ENCODE measurements around the gene FNDC8. TPM values are rescaled to one million over a fixed set of nuclear protein-coding genes. Genes with fewer than 3 reads are reported as not detected.

Gene FNDC8
- total RNA-seq, 1 experiment from 2014 or later = not detected

- no peak for DNase-seq (ENCODE audit: low spot score)
- no peak for TF ChIP-seq ZNF232 (CRISPR knock-in tag; IDR thresholded peaks at IDR 0.05)
- TF ChIP-seq ZNF671 (CRISPR knock-in tag; IDR thresholded peaks at IDR 0.05) = no peak
- no peak for TF ChIP-seq FOXK1 (CRISPR knock-in tag; IDR thresholded peaks at IDR 0.05)
- TF ChIP-seq STAT6 (CRISPR knock-in tag; conservative IDR thresholded peaks at IDR 0.05; ENCODE audit: low read depth) = no peak
- no peak for TF ChIP-seq GABPB1 (CRISPR knock-in tag; IDR thresholded peaks at IDR 0.05)
- no peak for TF ChIP-seq FOXP4 (CRISPR knock-in tag; IDR thresholded peaks at IDR 0.05)
- ATAC-seq = no peak
- CTCF ChIA-PET = interaction anchor here (0.6 to 1.3 kb wide), 3 partner anchors 12 to 101 kb away, joined by 3 to 4 read pairs (median 3); no protein-coding TSS in a partner anchor
- H3K36me3 Mint-ChIP-seq = no peaks in the 10 kb centered on the region
- no peaks in the 10 kb centered on the region; the same call in 1 of the 2 replicates for H3K27me3 Mint-ChIP-seq (ENCODE audit: low read depth)
- POLR2A ChIA-PET = interaction anchor here (0.6 kb wide), 1 partner anchor 18 kb away, joined by 5 read pairs; no protein-coding TSS in a partner anchor
- peaks cover 64% of the 10 kb centered on the region for H3K4me1 Mint-ChIP-seq
- no peak overlapping the region; the same call in 1 of the 2 replicates for H3K4me3 Mint-ChIP-seq
- H3K9me3 Mint-ChIP-seq = no peaks in the 10 kb centered on the region
- H3K27ac Mint-ChIP-seq = peak overlapping the region; percentile 64
Observed at GRCh38 chr17:35082073-35082657, 39.2 kb upstream of the FNDC8 start.

GRCh38 chr17:35083071-35083470 is 38.3 kb upstream of the FNDC8 start:
- Mint-ChIP-seq H3K4me3 (no peak overlapping the region), H3K9me3 (no peaks in the 10 kb centered on the region), H3K27me3 (ENCODE audit: low read depth) (no peaks in the 10 kb centered on the region; the same call in none of the 2 replicates), H3K27ac (no peak overlapping the region), H3K4me1 (peaks cover 73% of the 10 kb centered on the region), H3K36me3 (no peaks in the 10 kb centered on the region)
- DNase-seq (ENCODE audit: low spot score) = no peak
- POLR2A ChIA-PET = no interaction called here
- ATAC-seq = no peak
- CTCF ChIA-PET = interaction anchor here (1.2 kb wide), 1 partner anchor 102 kb away, joined by 3 read pairs; no protein-coding TSS in a partner anchor
- TF ChIP-seq ZNF512 (CRISPR knock-in tag; IDR thresholded peaks at IDR 0.05; ENCODE audit: borderline replicate concordance) = no peak
- no peak for TF ChIP-seq FOXP4 (CRISPR knock-in tag; IDR thresholded peaks at IDR 0.05)
- TF ChIP-seq NFATC4 (CRISPR knock-in tag; IDR thresholded peaks at IDR 0.05) = no peak
- no peak for TF ChIP-seq AFF4 (CRISPR knock-in tag; IDR thresholded peaks at IDR 0.05; ENCODE audit: borderline replicate concordance)
- no peak for TF ChIP-seq MLX (CRISPR knock-in tag; IDR thresholded peaks at IDR 0.05)
- no peak for TF ChIP-seq ZNF138 (CRISPR knock-in tag; conservative IDR thresholded peaks at IDR 0.05)
- no peak for TF ChIP-seq GRHL2 (CRISPR knock-in tag; IDR thresholded peaks at IDR 0.05; ENCODE audit: insufficient replicate concordance, severe bottlenecking)
- TF ChIP-seq ZBTB21 (CRISPR knock-in tag; IDR thresholded peaks at IDR 0.05; ENCODE audit: borderline replicate concordance) = no peak
- no peak for TF ChIP-seq TEAD4 (CRISPR knock-in tag; IDR thresholded peaks at IDR 0.05)
- TF ChIP-seq NFE2L1 (CRISPR knock-in tag; IDR thresholded peaks at IDR 0.05) = no peak
- TF ChIP-seq PRRX2 (CRISPR knock-in tag; IDR thresholded peaks at IDR 0.05) = no peak
- no peak for TF ChIP-seq NFYB (CRISPR knock-in tag; conservative IDR thresholded peaks at IDR 0.05; ENCODE audit: low read depth)
- no peak for TF ChIP-seq SOX15 (CRISPR knock-in tag; IDR thresholded peaks at IDR 0.05)
- TF ChIP-seq HMGXB4 (CRISPR knock-in tag; IDR thresholded peaks at IDR 0.05) = no peak
- TF ChIP-seq SP1 (CRISPR knock-in tag; conservative IDR thresholded peaks at IDR 0.05) = no peak
